Lung (tissue), 12 donors: Measurements from ENCODE around the gene ARSI. TPM values are rescaled to one million over a fixed set of nuclear protein-coding genes. Genes with fewer than 3 reads are reported as not detected.

Source experiments
- ATAC-seq: fragments of 200-7000 bp; cut with Tn5 transposase; one replicate; pipeline ENCODE4 v1.9.1; 2020; ENCODE audit warnings: moderate number of reproducible peaks; ENCODE audit not compliant: insufficient read depth, low FRiP score
- DNase-seq, 3 donors: peaks; one replicate each; pipeline ENCODE4 v3.0.0-alpha.2; 2013 to 2017
- H3K27ac ChIP-seq, 2 donors: one replicate each; pipeline ENCODE4 v1.5.1; 2013; ENCODE audit warnings: mild to moderate bottlenecking in 2 of 2, moderate library complexity in 2 of 2, control low read depth in 1 of 2, inconsistent platforms in 1 of 2, low read depth in 1 of 2, low read length in 1 of 2
- H3K27me3 ChIP-seq, 3 donors: one replicate each; pipeline ENCODE4 v1.5.1; 2013; ENCODE audit warnings: low read length in 2 of 3; ENCODE audit not compliant: control insufficient read depth in 3 of 3, insufficient read depth in 3 of 3
- H3K36me3 ChIP-seq, 4 donors: one replicate each; pipeline ENCODE4 v1.5.1; 2013; ENCODE audit warnings: low read length in 4 of 4, mild to moderate bottlenecking in 1 of 4, moderate library complexity in 1 of 4; ENCODE audit not compliant: control insufficient read depth in 4 of 4, insufficient read depth in 4 of 4
- H3K4me1 ChIP-seq, 5 donors: one replicate each; pipeline ENCODE4 v1.5.1; 2013; ENCODE audit warnings: low read length in 5 of 5, mild to moderate bottlenecking in 2 of 5, moderate library complexity in 1 of 5; ENCODE audit not compliant: control insufficient read depth in 5 of 5, insufficient read depth in 5 of 5
- H3K4me3 ChIP-seq: one replicate; pipeline ENCODE4 v1.5.1; 2013; ENCODE audit warnings: mild to moderate bottlenecking, control low read depth, moderate library complexity
- H3K9ac ChIP-seq, 2 donors: one replicate each; pipeline ENCODE4 v1.5.1; 2013; ENCODE audit warnings: low read length in 2 of 2, control low read depth in 1 of 2; ENCODE audit not compliant: insufficient read depth in 1 of 2
- H3K9me3 ChIP-seq, 4 donors: one replicate each; pipeline ENCODE4 v1.5.1; 2013; ENCODE audit warnings: low read length in 3 of 4, mild to moderate bottlenecking in 1 of 4, moderate library complexity in 1 of 4; ENCODE audit not compliant: control insufficient read depth in 4 of 4, insufficient read depth in 3 of 4
- WGBS, 2 donors: extraction: QIAGEN DNeasy Blood & Tissue Kit; methylation state at CpG; one replicate each; pipeline ENCODE4 v1.1.7; 2013; 5-methylcytosine and 5-hydroxymethylcytosine counted together
- polyA plus RNA-seq, 2 donors: library from polyadenylated mRNA; stranded (reverse); fragments of 200-250 nt; gene quantifications; one replicate each; pipeline ENCODE4 v1.2.1, GENCODE V29; 2013
- total RNA-seq, 2 donors: library from RNA; depleted of rRNA in 1 of 2; stranded (reverse); fragments of >200 nt in 1 of 2; gene quantifications; one replicate each; pipeline ENCODE4 v1.2.1, GENCODE V29; 2014 to 2021
- TF ChIP-seq, protein P1 (sequence below): IDR thresholded peaks from 2 replicates; pipeline ENCODE4 v1.5.1; 2012; ENCODE audit warnings: mild to moderate bottlenecking; ENCODE audit errors: control extremely low read depth, extremely low read depth
- donor health status: control.
- donor health status: control.
- donor health status: Bipolar disorder and iron deficiency.
- donor health status: healthy.
- donor health status: DM: yes; HTN: yes; CAD: no.

The ARSI gene
- total and polyA plus RNA-seq, 4 donors: 0.91 to 15.4 (median 4.1) TPM

DNA sequence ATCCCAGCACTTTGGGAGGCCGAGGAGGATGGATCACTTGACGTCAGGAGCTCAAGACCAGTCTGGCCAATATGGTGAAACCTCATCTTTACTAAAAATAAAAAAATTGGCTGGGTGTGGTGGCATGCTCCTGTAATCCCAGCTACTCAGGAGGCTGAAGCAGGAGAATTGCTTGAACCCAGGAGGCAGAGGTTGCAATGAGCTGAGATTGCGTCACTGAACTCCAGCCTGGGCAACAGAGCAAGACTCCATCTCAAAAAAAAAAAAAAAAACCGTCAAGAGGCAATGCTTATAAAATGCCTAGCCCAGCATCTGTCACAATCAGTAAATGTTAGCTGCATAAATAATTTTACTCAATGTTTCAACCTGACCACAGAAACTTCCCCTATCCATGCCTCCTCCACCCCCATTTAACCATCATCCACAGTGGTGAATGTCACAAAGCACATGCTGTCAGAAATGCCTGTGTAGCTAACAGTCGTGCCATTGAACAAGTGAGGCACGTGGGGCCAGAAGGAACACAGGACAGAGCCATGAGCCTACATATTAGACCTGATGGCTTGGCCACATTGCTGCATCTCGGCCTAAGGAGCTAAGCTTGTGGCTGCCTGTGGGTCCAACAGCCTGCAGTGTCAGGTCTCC is 38.0 kb upstream of the ARSI start:
- TF ChIP-seq, protein P1, sequence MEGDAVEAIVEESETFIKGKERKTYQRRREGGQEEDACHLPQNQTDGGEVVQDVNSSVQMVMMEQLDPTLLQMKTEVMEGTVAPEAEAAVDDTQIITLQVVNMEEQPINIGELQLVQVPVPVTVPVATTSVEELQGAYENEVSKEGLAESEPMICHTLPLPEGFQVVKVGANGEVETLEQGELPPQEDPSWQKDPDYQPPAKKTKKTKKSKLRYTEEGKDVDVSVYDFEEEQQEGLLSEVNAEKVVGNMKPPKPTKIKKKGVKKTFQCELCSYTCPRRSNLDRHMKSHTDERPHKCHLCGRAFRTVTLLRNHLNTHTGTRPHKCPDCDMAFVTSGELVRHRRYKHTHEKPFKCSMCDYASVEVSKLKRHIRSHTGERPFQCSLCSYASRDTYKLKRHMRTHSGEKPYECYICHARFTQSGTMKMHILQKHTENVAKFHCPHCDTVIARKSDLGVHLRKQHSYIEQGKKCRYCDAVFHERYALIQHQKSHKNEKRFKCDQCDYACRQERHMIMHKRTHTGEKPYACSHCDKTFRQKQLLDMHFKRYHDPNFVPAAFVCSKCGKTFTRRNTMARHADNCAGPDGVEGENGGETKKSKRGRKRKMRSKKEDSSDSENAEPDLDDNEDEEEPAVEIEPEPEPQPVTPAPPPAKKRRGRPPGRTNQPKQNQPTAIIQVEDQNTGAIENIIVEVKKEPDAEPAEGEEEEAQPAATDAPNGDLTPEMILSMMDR: no peak
- peaks cover 0 to 7% (median 0%) of the 10 kb centered on the region in 5 donors for H3K4me1 ChIP-seq
- no peak overlapping the region for H3K27ac ChIP-seq
- DNase-seq (no peak), ATAC-seq (no peak)
- H3K27me3 ChIP-seq: no peaks in the 10 kb centered on the region
- no peaks in the 10 kb centered on the region for H3K9me3 ChIP-seq
- no peak overlapping the region for H3K4me3 ChIP-seq
- H3K36me3 ChIP-seq: no peaks in the 10 kb centered on the region
- 75 to 76% methylated on average over 7 of the region's 7 CpGs for whole genome bisulfite sequencing, 2 donors
- H3K9ac ChIP-seq: no peak overlapping the region

DNA sequence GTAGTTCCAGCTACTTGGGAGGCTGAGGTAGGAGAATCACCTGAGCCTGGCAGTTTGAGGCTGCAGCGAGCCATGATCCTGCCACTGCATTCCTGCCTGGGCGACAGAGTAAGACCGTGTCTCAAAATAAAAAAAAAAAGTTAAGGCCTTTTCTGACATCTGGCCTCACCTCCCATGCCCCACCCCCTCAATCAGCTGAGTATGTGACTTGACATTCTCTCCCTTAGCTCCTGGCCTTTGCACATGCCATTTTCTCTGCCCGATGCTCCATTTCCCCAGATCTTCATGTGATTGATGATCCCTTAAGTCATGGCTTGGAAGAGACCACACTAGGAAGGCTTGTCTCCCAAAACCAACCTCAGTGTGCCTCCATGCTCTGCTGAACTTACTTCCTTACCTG is 37.1 kb upstream of the ARSI start:
- Histone ChIP-seq H3K4me3 (no peak overlapping the region), H3K36me3 (no peaks in the 10 kb centered on the region), H3K27ac (no peak overlapping the region), H3K27me3 (no peaks in the 10 kb centered on the region), H3K4me1 (peaks cover 0 to 14% (median 0%) of the 10 kb centered on the region in 5 donors), H3K9me3 (no peaks in the 10 kb centered on the region), H3K9ac (no peak overlapping the region)
- ATAC-seq (no peak), DNase-seq (no peak)
- TF ChIP-seq, protein P1: no peak
- 92 to 96% methylated on average over 4 of the region's 4 CpGs for WGBS, 2 donors

DNA sequence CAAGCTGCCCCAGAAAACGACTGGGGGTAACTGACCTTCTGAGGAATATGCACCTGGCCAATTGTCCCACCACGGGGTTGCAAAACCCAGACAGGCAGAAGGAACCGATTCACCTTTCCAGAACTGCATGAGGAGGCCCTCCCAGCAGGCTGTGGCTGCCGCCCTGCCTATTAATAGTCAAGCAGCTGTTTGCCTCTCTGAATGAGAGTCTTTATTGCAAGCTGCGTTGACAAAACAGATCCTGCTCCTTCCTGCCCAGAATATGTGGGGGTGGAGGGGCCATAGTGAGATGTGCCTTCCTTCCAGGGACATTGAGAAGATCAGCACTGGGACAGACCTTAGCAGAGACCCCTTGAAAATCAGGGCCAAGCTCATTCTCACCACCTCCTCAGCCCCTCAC is 36.5 kb upstream of the ARSI start:
- Histone ChIP-seq H3K27me3 (no peaks in the 10 kb centered on the region), H3K9ac (no peak overlapping the region), H3K9me3 (no peaks in the 10 kb centered on the region), H3K27ac (no peak overlapping the region), H3K36me3 (no peaks in the 10 kb centered on the region), H3K4me3 (no peak overlapping the region), H3K4me1 (peaks cover 0 to 14% (median 0%) of the 10 kb centered on the region in 5 donors)
- peak in 2 of 3 donors; percentile 33 to 63 for DNase-seq
- TF ChIP-seq, protein P1: no peak
- no peak for ATAC-seq
- 60 to 67% methylated on average over 5 of the region's 5 CpGs for WGBS, 2 donors

DNA sequence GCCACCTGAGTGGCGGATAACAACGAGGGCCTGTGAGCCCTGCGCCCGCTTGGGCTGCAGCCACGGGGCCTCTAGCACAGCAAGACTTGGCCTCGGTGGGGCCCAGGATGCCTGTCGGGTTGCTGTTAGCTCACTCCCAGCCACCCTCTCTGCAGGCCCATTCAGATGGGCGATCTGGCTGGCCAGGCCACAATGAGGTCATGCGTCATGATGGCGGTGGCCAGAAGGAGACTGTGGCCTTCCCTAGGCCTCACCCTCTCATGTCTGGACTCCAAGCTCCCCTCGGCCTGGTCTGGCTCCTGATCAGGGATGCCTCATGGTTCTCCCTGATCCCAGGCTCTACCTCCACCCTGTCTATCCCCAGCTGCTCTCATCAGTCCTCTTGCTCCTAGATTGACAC is 35.8 kb upstream of the ARSI start:
- H3K4me1 ChIP-seq: peaks cover 0 to 15% (median 0%) of the 10 kb centered on the region in 5 donors
- H3K9ac ChIP-seq: no peak overlapping the region
- no peaks in the 10 kb centered on the region for H3K36me3 ChIP-seq
- no peak overlapping the region for H3K27ac ChIP-seq
- 88 to 89% methylated on average over 11 of the region's 11 CpGs for WGBS, 2 donors
- no peak overlapping the region for H3K4me3 ChIP-seq
- no peaks in the 10 kb centered on the region for H3K27me3 ChIP-seq
- H3K9me3 ChIP-seq: no peaks in the 10 kb centered on the region
- DNase-seq (no peak), ATAC-seq (no peak)
- TF ChIP-seq, protein P1: no peak
